HL-60 (cell line): ENCODE data around the gene TRAF3IP3.

Experiments used
- DNase-seq, 2 experiments: peaks; one replicate each; pipeline ENCODE4 v3.0.0-alpha.2; 2010 to 2020; ENCODE audit warnings: low read depth in 1 of 2, low spot score in 1 of 2
- H3K27ac ChIP-seq: fragments of 250-450 bp; sonication (Bioruptor Pico); replicated peaks from 2 replicates; pipeline ENCODE4 v1.5.1; 2020; ENCODE audit warnings: mild to moderate bottlenecking, moderate library complexity
- H3K27me3 ChIP-seq: fragments of 250-450 bp; sonication (Bioruptor Pico); 2 replicates; pipeline ENCODE4 v1.5.1; 2021; ENCODE audit warnings: mild to moderate bottlenecking, moderate library complexity; ENCODE audit not compliant: insufficient read depth, poor library complexity, severe bottlenecking
- H3K4me3 ChIP-seq: replicated peaks from 2 replicates; pipeline ENCODE4 v1.5.1; 2011; ENCODE audit warnings: mild to moderate bottlenecking, control low read depth, low read length; ENCODE audit not compliant: insufficient read depth
- GABPA ChIP-seq: IDR thresholded peaks from 2 replicates; pipeline ENCODE4 v1.6.1; 2012; ENCODE audit warnings: low read depth
- POLR2AphosphoS5 ChIP-seq: IDR thresholded peaks from 2 replicates; pipeline ENCODE4 v1.6.1; 2012; ENCODE audit warnings: low read depth
- SPI1 ChIP-seq: IDR thresholded peaks from 2 replicates; pipeline ENCODE4 v1.6.1; 2012; ENCODE audit warnings: low read depth, mild to moderate bottlenecking, borderline replicate concordance
- TF ChIP-seq, protein P1 (sequence below): IDR thresholded peaks from one replicate; pipeline ENCODE4 v1.5.1; 2011; ENCODE audit warnings: low read length, control low read depth, inconsistent platforms; ENCODE audit not compliant: insufficient read depth
- TF ChIP-seq, protein P2 (sequence below): IDR thresholded peaks from 2 replicates; pipeline ENCODE4 v1.6.1; 2012; ENCODE audit warnings: low read depth; ENCODE audit not compliant: insufficient replicate concordance

Gene TRAF3IP3

DNA sequence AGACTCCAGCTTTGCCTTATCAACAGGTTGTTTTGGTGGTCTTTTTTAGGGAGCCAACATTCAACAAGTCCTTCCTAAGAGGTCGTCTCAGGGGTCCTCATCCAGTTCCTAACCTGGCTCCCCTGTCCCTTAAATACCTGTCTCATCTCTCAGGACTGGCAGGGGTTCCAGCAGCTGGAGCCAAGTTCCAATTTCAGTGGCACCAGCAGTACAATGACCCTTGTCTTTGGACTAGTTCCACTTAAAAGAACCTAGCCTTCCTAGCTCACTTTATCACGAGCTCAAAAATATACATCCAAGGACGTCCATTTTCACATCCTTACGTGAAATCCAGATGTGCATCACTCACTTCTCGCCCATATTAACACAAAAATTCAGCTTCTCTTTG is 18.7 kb upstream of the TRAF3IP3 start:
- TF ChIP-seq, protein P1, sequence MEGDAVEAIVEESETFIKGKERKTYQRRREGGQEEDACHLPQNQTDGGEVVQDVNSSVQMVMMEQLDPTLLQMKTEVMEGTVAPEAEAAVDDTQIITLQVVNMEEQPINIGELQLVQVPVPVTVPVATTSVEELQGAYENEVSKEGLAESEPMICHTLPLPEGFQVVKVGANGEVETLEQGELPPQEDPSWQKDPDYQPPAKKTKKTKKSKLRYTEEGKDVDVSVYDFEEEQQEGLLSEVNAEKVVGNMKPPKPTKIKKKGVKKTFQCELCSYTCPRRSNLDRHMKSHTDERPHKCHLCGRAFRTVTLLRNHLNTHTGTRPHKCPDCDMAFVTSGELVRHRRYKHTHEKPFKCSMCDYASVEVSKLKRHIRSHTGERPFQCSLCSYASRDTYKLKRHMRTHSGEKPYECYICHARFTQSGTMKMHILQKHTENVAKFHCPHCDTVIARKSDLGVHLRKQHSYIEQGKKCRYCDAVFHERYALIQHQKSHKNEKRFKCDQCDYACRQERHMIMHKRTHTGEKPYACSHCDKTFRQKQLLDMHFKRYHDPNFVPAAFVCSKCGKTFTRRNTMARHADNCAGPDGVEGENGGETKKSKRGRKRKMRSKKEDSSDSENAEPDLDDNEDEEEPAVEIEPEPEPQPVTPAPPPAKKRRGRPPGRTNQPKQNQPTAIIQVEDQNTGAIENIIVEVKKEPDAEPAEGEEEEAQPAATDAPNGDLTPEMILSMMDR: no peak
- TF ChIP-seq SPI1: no peak
- TF ChIP-seq POLR2AphosphoS5: no peak
- TF ChIP-seq GABPA: no peak
- TF ChIP-seq, protein P2, sequence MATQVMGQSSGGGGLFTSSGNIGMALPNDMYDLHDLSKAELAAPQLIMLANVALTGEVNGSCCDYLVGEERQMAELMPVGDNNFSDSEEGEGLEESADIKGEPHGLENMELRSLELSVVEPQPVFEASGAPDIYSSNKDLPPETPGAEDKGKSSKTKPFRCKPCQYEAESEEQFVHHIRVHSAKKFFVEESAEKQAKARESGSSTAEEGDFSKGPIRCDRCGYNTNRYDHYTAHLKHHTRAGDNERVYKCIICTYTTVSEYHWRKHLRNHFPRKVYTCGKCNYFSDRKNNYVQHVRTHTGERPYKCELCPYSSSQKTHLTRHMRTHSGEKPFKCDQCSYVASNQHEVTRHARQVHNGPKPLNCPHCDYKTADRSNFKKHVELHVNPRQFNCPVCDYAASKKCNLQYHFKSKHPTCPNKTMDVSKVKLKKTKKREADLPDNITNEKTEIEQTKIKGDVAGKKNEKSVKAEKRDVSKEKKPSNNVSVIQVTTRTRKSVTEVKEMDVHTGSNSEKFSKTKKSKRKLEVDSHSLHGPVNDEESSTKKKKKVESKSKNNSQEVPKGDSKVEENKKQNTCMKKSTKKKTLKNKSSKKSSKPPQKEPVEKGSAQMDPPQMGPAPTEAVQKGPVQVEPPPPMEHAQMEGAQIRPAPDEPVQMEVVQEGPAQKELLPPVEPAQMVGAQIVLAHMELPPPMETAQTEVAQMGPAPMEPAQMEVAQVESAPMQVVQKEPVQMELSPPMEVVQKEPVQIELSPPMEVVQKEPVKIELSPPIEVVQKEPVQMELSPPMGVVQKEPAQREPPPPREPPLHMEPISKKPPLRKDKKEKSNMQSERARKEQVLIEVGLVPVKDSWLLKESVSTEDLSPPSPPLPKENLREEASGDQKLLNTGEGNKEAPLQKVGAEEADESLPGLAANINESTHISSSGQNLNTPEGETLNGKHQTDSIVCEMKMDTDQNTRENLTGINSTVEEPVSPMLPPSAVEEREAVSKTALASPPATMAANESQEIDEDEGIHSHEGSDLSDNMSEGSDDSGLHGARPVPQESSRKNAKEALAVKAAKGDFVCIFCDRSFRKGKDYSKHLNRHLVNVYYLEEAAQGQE: no peak
- DNase-seq: no peak

GRCh38 chr1:209738270-209738669 is 17.6 kb upstream of the TRAF3IP3 start:
- no peak overlapping the region for H3K4me3 ChIP-seq
- DNase-seq: no peak
- H3K27me3 ChIP-seq: no peaks in the 10 kb centered on the region
- TF ChIP-seq GABPA: no peak
- TF ChIP-seq, protein P2: no peak
- TF ChIP-seq, protein P1: no peak
- TF ChIP-seq SPI1: no peak
- TF ChIP-seq POLR2AphosphoS5: no peak
- H3K27ac ChIP-seq: no peak overlapping the region

More for the DNA sequence above, 18.7 kb upstream of the TRAF3IP3 start:
- H3K27ac ChIP-seq: no peak overlapping the region
- H3K4me3 ChIP-seq: no peak overlapping the region
- H3K27me3 ChIP-seq: no peaks in the 10 kb centered on the region

DNA sequence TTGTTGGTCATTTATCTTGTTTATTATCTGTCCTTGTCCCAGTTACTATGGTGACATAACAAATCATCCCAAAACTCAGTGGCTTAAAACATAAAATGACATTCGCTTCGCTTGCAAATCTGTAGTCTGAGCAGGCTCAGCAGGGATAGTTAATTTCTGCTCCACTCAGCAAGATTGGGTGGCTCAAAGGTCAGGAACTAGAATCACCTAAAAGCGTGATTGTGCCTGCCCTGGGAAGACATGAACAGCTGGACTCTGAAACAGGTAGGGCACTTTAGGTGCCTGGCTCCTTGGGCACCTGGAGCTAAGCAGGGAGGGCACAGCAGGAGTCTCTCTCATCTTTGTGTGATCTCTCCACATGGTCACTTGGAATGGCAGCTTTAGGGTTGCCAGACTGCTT is 14.7 kb upstream of the TRAF3IP3 start:
- no peak for TF ChIP-seq GABPA
- TF ChIP-seq, protein P1: no peak
- TF ChIP-seq SPI1: no peak
- no peak for TF ChIP-seq POLR2AphosphoS5
- TF ChIP-seq, protein P2: no peak
- H3K27ac ChIP-seq: no peak overlapping the region
- no peak overlapping the region for H3K4me3 ChIP-seq
- H3K27me3 ChIP-seq: no peaks in the 10 kb centered on the region
- DNase-seq: no peak
